Erythroblast (primary cell): ENCODE results near the gene ARHGAP1.

Experiments
- GATA1 ChIP-seq: IDR thresholded peaks from 2 replicates; pipeline ENCODE4 v1.6.1; 2011; ENCODE audit warnings: low read depth, mild to moderate bottlenecking, control low read depth, low read length, moderate library complexity
- POLR2A ChIP-seq: IDR thresholded peaks from 2 replicates; pipeline ENCODE4 v1.6.1; 2011; ENCODE audit warnings: mild to moderate bottlenecking, low read length

DNA sequence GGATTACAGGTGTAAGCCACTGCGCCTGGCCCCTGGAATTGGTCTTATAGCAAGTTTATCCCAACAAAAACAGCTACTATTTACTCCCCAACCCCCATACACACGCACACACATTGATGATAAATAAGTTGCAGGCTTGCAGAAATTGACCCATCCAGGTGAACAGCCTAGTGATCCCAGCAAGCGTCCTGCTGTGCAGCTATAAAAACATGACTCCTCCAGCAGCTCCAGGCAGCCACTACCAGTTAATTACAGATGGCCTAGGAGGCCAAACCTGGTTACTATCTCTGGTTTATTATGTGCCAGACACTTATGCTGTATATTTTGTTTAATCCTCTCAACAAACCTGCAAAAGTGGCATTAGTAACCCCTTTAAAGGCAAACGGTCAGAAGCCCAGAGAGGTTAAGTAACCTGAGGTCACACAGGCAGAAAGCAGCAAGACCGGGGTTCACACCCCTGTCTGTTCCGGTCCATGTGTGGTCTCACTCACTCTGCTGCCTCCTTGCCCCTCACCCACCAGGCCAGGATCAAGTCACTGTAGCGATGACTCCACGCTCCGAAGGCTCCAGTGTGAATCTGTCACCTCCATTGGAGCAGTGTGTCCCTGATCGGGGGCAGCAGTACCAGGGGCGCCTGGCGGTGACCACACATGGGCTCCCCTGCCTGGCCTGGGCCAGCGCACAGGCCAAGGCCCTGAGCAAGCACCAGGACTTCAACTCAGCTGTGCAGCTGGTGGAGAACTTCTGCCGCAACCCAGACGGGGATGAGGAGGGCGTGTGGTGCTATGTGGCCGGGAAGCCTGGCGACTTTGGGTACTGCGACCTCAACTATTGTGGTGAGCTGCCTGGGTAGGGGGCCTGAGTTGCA lies 25.2 kb upstream of the ARHGAP1 start:
- TF ChIP-seq POLR2A (no peak), GATA1 (no peak)
